Fibroblast of peridontal ligament (primary cell): Measurements from ENCODE around the gene TMEM158.

ENCODE experiments used
- DNase-seq: peaks from one replicate; pipeline ENCODE4 v3.0.0-alpha.2; 2010; ENCODE audit errors: extremely low read depth

TMEM158 gene

GRCh38 chr3:45234250-45234649 lies 8.2 kb upstream of the TMEM158 start:
- no peak for DNase-seq

GRCh38 chr3:45232521-45232920 lies 6.4 kb upstream of the TMEM158 start:
- DNase-seq, result no peak

GRCh38 chr3:45227946-45228345 lies 1.9 kb upstream of the TMEM158 start:
- DNase-seq, result no peak

GRCh38 chr3:45227071-45227820 lies 1.2 kb upstream of the TMEM158 start:
- DNase-seq, result no peak

- DNase-seq, result no peak
Observed at GRCh38 chr3:45225465-45226205, 452 bp downstream of the TMEM158 start.

- peak; percentile 72 for DNase-seq
Observed at GRCh38 chr3:45224824-45225464, 1.1 kb downstream of the TMEM158 start.

- DNase-seq, result peak; percentile 73
Observed at GRCh38 chr3:45223889-45224727, 2.0 kb downstream of the TMEM158 start.

GRCh38 chr3:45219694-45220093 lies 6.4 kb downstream of the TMEM158 start:
- no peak for DNase-seq

- peak; percentile 67 for DNase-seq
Observed at GRCh38 chr3:45218578-45219390, 7.3 kb downstream of the TMEM158 start.

GRCh38 chr3:45216021-45216609 lies 10.0 kb downstream of the TMEM158 start:
- DNase-seq, result no peak

GRCh38 chr3:45215466-45215865 lies 10.6 kb downstream of the TMEM158 start:
- no peak for DNase-seq

GRCh38 chr3:45214061-45214680 lies 11.9 kb downstream of the TMEM158 start:
- no peak for DNase-seq

- DNase-seq, result no peak
Observed at GRCh38 chr3:45212095-45212468, 14.0 kb downstream of the TMEM158 start.

GRCh38 chr3:45211466-45212094 lies 14.5 kb downstream of the TMEM158 start:
- peak; percentile 34 for DNase-seq

GRCh38 chr3:45210308-45211041 lies 15.6 kb downstream of the TMEM158 start:
- DNase-seq, result peak; percentile 85

GRCh38 chr3:45209526-45209925 lies 16.6 kb downstream of the TMEM158 start:
- peak; percentile 28 for DNase-seq

- DNase-seq, result no peak
Observed at GRCh38 chr3:45208586-45208985, 17.5 kb downstream of the TMEM158 start.

GRCh38 chr3:45207446-45207845 lies 18.6 kb downstream of the TMEM158 start:
- DNase-seq, result no peak

- DNase-seq, result no peak
Observed at GRCh38 chr3:45205126-45205525, 21.0 kb downstream of the TMEM158 start.
